Mucosa of descending colon (tissue), 3 donors: ENCODE results near the gene CIROP. TPM values are rescaled to one million over a fixed set of nuclear protein-coding genes. Genes with fewer than 3 reads are reported as not detected.

Experiments used
- ATAC-seq: fragments of 200-7000 bp; cut with Tn5 transposase; one replicate; pipeline ENCODE4 v1.9.1; 2020; ENCODE audit warnings: mild to moderate bottlenecking, moderate library complexity
- DNase-seq, 3 donors: peaks; one replicate each; pipeline ENCODE4 v3.0.0-alpha.2; 2020
- H3K36me3 ChIP-seq: fragments of 200-600 bp; one replicate; pipeline ENCODE4 v1.8.0; 2021; ENCODE audit warnings: low read depth, mild to moderate bottlenecking
- H3K4me1 ChIP-seq: fragments of 200-600 bp; one replicate; pipeline ENCODE4 v1.8.0; 2021; ENCODE audit warnings: low read depth, mild to moderate bottlenecking
- H3K4me3 ChIP-seq: fragments of 200-600 bp; one replicate; pipeline ENCODE4 v1.8.0; 2021; ENCODE audit warnings: mild to moderate bottlenecking
- H3K9me3 ChIP-seq: fragments of 200-600 bp; one replicate; pipeline ENCODE4 v1.8.0; 2021; ENCODE audit warnings: mild to moderate bottlenecking
- intact Hi-C, 2 donors: fragments of 100-400 bp; cut with DNase I in 1 of 2; cut with micrococcal nuclease in 1 of 2; formaldehyde crosslinking; loops; one replicate each; pipeline versions ENCODE4 v1.11.0 to v1.11.1; 2022; cut with DNase I, micrococcal nuclease
- total RNA-seq, 3 donors: library from RNA; stranded (reverse); fragmentation: NEBNext Ultra II Directional in 2 of 3; extraction: Animal tissue kit (Norgen Biotek cat#: 25700) in 2 of 3; gene quantifications; one replicate each; pipeline versions ENCODE4 v1.2.1 to v1.2.4, GENCODE V29; 2021 to 2023
- TF ChIP-seq, protein P1 (sequence below): fragments of 200-600 bp; IDR thresholded peaks from one replicate; pipeline ENCODE4 v1.8.0; 2022; ENCODE audit warnings: antibody characterized with exemption, mild to moderate bottlenecking
- donor health status: DM: no; HTN: no; CAD: no; lungs with moderate emphysema.
- donor health status: DM: no; HTN: no; CAD: no.
- donor health status: DM: no; HTN: yes; CAD: no.

CIROP gene
- total RNA-seq, 3 donors from 2014 or later, result 0.13 TPM; not detected in 2

DNA sequence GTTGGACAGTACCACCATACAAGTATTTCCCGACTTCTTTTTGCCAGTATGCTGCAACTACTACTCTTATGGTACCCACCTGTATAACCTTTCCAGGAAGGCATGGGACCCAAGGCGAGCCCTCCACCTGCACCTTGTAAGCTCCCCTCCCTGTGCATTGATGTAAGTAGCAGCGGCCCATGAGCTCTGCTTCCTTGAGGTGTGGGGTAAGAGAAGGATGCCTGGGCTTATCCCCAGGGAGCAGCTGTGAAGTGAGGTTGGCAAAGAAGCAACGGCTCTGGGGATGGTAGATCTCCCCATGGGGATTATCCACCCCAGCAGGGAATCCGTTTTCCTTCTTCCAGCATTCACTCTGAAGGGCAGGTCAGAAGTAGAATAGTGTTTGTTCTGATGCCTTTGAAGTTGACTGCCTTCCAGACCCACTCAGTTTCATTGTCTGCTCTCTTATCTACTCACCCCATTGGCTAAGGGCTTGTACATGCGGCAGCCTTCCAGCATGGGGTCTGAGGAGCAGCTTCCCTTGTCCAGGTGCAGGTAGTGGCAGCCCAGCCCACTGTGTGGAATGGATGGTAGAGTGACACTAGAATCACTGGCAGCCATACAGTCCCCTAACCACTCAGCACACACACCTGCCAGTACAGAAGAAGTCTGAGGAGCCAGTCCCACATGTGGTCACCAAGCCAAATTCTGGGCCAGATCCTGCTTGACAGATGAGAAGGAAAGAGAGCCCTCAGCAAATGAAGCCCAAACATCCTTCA, 3.4 kb downstream of the CIROP start:
- no peak for DNase-seq
- H3K36me3 ChIP-seq, result no peaks in the 10 kb centered on the region
- TF ChIP-seq, protein P1, sequence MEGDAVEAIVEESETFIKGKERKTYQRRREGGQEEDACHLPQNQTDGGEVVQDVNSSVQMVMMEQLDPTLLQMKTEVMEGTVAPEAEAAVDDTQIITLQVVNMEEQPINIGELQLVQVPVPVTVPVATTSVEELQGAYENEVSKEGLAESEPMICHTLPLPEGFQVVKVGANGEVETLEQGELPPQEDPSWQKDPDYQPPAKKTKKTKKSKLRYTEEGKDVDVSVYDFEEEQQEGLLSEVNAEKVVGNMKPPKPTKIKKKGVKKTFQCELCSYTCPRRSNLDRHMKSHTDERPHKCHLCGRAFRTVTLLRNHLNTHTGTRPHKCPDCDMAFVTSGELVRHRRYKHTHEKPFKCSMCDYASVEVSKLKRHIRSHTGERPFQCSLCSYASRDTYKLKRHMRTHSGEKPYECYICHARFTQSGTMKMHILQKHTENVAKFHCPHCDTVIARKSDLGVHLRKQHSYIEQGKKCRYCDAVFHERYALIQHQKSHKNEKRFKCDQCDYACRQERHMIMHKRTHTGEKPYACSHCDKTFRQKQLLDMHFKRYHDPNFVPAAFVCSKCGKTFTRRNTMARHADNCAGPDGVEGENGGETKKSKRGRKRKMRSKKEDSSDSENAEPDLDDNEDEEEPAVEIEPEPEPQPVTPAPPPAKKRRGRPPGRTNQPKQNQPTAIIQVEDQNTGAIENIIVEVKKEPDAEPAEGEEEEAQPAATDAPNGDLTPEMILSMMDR, result no peak
- ATAC-seq, result no peak
- H3K4me3 ChIP-seq, result no peak overlapping the region
- peaks cover 13% of the 10 kb centered on the region for H3K4me1 ChIP-seq
- H3K9me3 ChIP-seq, result no peaks in the 10 kb centered on the region
- intact Hi-C loops, result no loop called here

DNA sequence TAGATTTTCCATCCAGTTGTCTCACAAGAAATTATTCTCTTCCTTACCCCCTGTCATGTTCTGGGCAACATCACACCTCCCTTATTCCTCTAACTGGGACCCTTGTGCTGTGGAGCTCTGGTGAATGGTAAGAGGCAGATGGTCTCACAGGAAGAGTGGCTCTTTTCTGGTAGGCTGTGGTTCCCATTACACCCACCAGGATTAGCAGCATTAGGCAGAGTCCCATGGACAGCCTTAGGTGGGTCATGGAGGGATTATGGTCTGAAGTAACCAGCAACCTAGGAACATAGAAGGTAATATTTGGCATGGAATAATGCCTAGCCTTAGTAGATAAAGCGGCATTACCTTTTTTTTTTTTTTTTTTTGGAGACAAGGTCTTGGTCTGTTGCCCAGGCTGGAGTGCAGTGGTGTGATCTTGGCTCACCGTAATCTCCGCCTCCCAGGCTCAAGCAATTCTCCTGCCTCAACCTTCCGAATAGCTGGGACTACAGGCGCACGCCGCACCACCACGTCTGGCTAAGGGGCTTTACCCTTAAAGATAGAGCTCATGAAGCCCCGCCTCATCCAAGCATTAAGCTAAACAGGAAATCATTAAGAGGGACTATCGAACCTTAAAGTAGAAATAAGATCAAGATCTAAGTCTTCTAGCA, 5.5 kb downstream of the CIROP start:
- H3K4me3 ChIP-seq, result no peak overlapping the region
- peaks cover 18% of the 10 kb centered on the region for H3K4me1 ChIP-seq
- DNase-seq (no peak), ATAC-seq (no peak)
- peaks cover 6% of the 10 kb centered on the region for H3K36me3 ChIP-seq
- TF ChIP-seq, protein P1, result no peak
- intact Hi-C loops, result loop anchor here in 1 of 2 donors (10.0 kb wide), 1 partner anchor 185 kb away; the partner anchor contains the start of gene HOMEZ
- no peaks in the 10 kb centered on the region for H3K9me3 ChIP-seq

DNA sequence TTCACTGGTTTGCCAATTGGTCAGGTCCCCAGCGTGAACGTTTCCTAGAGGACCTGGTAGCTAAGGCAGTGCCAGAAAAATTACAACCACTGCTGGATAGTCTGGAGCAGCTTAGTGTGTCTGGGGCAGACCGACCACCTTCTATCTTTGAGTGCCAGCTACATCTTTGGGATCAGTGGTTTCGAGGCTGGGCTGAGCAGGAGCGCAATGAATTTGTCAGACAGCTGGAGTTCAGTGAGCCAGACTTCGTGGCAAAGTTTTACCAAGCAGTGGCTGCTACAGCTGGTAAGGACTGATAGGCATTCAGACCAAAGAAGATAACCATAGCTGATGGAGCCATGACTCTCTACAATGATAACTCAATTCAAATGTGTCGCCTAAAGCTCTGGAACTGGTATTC, 7.0 kb downstream of the CIROP start:
- TF ChIP-seq, protein P1, result no peak
- Histone ChIP-seq H3K4me1 (peaks cover 28% of the 10 kb centered on the region), H3K9me3 (no peaks in the 10 kb centered on the region), H3K4me3 (no peak overlapping the region), H3K36me3 (peaks cover 6% of the 10 kb centered on the region)
- no peak for ATAC-seq
- no peak for DNase-seq
- intact Hi-C loops, result loop anchor here in 1 of 2 donors (10.0 kb wide), 1 partner anchor 187 kb away; the partner anchor contains the start of gene HOMEZ

DNA sequence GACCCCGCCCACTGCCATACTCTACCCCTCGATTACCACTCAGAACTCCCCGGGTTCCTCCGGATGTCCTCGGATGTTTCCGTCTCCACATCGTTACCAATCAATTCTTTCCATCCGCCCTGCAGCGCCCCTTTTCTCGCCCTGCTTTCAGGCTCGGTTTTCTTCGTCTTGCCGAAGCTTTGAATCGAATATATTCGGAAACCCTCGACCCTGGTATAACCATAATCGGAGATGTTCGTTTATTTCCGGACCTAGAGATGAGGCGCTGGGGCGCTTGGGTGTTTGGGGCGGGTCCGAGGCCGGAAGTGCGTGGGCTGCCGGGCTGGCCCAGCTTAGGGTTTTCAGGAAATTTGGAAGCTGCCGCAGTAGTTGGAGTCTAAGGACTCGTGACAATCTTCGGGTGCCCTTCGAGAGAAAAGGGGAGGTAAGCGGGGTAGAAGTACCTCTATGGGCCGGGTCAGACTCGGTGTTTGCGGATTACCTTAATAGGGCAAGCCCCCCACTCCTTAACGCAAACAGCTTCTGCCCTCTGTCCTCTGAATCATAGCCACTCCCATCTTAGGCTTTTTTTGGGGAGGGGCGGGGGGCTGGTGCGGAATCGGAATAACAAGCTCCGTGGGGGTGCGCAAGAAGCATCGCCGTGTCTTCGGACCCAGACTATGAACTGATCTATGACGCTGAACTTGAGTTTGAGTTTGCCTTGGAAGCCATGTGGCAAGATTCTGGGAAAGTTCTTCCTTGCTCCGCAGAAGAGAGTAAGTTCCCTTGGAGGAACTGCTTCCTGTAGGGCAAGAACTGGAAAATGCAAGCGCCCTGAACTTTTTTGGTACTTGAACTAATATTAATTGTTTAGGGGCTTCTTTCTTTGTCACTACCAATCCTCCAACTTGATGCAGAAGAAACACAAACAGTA, 9.3 kb downstream of the CIROP start, which contains the start of gene C14orf119:
Gene C14orf119, plus strand, starts transcription at position 310 of the 913 bp plus-strand sequence. CDS start 2,154 bp downstream, outside the sequence.
- intact Hi-C loops, result loop anchor here in 1 of 2 donors (10.0 kb wide), 1 partner anchor 189 kb away; the partner anchor contains the start of gene HOMEZ
- Histone ChIP-seq H3K4me1 (peaks cover 30% of the 10 kb centered on the region), H3K36me3 (peaks cover 6% of the 10 kb centered on the region)

More for the DNA sequence above, 9.3 kb downstream of the CIROP start, which contains the start of gene C14orf119:
- ATAC-seq, result peak; percentile 93
- no peaks in the 10 kb centered on the region for H3K9me3 ChIP-seq
- DNase-seq, result peak in 2 of 3 donors; percentile 96 to 100
- H3K4me3 ChIP-seq, result peak within 1 kb of the TSS; percentile 88
- TF ChIP-seq, protein P1, result no peak
